HG03175 (cell line): ENCODE measurements around the gene KRTAP4-7.
"Not testable (repeated sequence)": the region's sequence is repeated elsewhere in the genome, so short reads cannot be mapped to it uniquely, and the experiment has no call there.

Source experiments
- ATAC-seq: cut with Tn5 transposase; IDR thresholded peaks from one replicate; pipeline ENCODE4 v1.9.1; 2021; ENCODE audit warnings: mild to moderate bottlenecking, moderate library complexity; ENCODE audit not compliant: unreplicated experiment

Gene KRTAP4-7

GRCh38 chr17:41065016-41065689, 18.8 kb upstream of the KRTAP4-7 start:
- not testable (repeated sequence) for ATAC-seq

DNA sequence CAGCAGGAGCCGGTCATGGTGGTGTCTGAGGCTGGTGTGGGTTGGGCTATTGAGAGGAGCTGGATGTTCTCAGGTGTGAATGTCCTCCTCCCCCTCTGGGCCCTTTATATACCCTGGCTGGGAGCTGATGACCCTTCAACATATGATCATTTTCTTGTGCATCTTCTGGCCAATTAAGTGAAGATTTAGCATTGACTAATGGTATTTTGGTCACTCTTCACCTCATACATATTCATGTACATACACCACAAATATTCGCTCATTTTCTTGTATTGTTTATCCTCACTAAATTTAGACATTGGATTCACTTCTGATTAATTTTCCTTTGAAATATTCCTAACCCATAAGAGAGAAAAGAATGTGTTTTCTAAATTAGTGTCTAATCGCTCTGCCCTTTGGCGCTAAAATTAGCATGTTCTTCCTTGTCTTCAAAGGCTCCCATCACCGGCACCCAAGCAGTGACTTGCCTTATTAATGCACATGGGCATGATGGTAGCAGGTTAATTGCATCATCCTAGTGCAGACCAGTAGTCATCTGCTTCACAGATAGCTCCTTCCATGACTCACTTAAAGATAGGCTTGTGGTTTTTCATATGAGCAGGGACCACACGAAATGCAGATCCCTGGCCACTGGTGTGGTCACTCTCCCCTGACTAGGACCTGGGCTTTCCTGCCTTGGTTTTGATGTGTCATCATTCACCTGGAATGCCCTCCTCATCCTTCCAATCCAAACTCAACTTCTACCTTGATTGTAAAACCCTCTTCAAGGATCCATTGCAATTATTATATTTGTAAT, 17.9 kb upstream of the KRTAP4-7 start, which contains the start of gene KRTAP2-4:
TSS of gene KRTAP2-4 (minus strand) at position 51 of the 796 bp plus-strand sequence. CDS start at position 17, 34 bp downstream.
- ATAC-seq: no peak

DNA sequence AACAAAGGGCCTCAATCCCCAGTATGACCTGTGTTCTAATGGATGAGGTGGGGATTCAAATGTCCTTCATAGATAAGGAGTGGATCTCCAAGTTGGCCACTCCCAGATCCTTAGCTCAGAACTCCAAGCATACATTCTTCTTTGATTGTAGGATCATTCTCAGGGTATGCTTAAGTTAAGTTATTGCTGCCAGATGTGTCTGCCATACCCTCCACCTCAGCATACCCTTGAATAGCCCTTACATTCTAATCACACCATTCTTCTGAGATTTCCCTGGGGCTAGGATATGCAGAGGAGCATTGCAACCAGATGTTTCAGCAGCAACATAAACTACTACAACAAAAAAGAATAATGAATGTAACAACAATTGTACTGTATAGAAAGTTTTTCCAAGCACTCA, 16.7 kb upstream of the KRTAP4-7 start:
- no peak for ATAC-seq

GRCh38 chr17:41069031-41069430, 14.9 kb upstream of the KRTAP4-7 start:
- ATAC-seq: no peak

- ATAC-seq: no peak
Measured at GRCh38 chr17:41071606-41072360, 12.2 kb upstream of the KRTAP4-7 start.

- no peak for ATAC-seq
Measured at GRCh38 chr17:41073676-41074075, 10.3 kb upstream of the KRTAP4-7 start.

GRCh38 chr17:41076788-41077187, 7.2 kb upstream of the KRTAP4-7 start:
- ATAC-seq: no peak

DNA sequence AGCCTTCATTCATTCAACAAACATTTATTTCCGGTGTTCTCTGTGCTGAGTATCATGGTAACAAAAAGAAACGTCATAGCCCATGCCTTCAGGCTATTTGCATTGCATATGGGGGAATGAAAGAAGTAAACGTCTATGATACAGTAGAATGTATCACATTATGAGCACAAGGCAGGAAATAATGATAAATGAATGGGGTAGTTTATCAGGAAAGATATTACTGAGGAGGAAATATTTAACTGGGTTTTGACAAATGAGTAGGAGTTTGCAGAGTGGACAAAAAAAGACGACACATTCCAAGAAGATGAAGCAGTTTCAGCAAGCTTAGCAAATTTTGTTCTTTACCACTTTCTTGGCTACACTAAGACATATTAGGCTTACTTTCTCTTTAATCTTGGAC, 1.3 kb upstream of the KRTAP4-7 start:
- ATAC-seq: no peak

GRCh38 chr17:41083427-41083826, 523 bp upstream of the KRTAP4-7 start:
- not testable (repeated sequence) for ATAC-seq

- not testable (repeated sequence) for ATAC-seq
Measured at GRCh38 chr17:41088760-41089352, 4.9 kb downstream of the KRTAP4-7 start.

DNA sequence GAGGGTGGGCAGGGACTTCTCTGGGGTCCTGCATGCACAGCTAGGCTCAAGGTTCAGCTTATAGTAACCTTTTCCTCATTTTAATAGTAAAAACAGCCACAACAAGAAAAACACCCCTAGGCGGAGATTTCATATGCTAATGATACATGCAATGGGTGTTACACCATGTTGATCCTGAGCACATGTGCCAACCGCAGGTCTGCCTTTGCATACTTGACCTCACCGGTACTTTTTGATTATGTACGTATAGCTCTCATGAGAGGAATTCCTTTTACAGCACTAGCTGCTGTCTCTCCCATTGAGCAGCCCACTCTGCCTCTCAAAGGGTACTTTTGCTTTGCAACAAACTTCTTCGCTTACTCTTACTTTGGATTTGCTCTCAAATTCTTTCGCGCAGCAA, 12.1 kb downstream of the KRTAP4-7 start:
- no peak for ATAC-seq

DNA sequence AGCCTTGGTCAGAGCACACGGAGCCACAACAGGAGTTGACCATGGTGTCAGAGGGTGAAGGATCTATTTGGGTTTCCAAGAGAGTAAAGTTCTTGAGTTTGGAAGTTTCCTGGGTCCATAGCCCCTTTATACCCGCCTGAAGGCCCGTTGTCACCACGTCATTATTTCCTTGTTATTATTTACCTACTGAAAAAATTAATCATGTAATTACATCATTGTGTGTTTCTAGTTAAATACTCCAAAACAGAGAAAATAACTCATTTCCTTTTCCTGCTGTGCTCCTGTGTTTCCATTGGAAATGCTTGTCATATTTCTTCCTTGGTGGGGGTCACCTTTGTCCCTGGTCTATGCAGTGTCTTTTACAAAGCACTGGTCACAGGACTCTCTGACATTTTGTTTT, 14.1 kb downstream of the KRTAP4-7 start, which contains the start of gene KRTAP4-8:
TSS of gene KRTAP4-8 (minus strand) at position 101 of the 400 bp plus-strand sequence. CDS start at position 43, 58 bp downstream.
- no peak for ATAC-seq

DNA sequence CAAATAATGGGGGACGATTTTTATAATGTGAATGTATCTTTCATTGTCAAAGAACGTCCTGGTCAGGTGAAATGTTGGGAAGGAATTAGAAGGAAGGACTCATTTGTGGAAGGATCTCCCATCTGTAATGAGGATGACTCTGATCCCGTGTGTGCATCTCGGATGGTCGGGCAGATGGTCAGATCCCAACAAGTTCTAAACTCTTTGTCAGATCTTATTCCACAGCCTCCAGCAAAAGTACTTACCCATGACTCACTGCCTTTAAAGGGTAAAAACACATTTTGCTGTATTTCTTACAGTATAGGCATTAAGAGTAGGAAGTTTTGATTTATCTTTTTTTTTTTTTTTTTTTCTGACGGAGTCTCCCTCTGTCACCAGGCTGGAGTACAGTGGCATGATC, 14.5 kb downstream of the KRTAP4-7 start:
- ATAC-seq: no peak

- ATAC-seq: not testable (repeated sequence)
Measured at GRCh38 chr17:41099682-41100480, 15.9 kb downstream of the KRTAP4-7 start.

DNA sequence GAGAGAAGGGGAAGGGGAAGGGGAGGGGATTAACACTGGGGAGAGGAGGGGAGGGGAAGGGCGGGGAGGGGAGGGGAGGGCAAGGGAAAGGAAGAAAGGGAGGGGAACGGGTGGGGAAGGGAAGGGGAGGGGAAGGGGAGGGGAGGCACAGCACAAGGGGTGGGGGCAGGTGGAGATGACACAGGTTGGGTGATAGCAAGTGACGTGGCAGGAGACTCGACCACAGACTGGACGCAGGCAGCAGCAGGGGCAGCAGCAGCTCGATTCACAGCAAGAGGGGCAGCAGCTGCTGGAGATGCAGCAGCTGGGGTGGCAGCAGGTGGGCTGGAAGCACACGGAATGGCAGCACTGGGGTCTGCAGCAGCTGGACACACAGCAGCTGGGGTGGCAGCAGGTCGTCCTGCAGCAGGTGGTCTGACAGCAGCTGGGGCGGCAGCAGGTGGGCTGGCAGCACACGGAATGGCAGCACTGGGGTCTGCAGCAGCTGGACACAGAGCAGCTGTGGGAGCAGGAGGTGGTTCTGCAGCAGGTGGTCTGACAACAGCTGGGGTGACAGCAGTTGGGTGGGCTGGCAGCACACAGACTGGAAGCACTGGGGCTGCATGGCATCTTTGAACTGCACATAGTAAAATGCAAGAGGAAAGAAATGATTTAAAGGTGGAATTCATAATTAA, 17.8 kb downstream of the KRTAP4-7 start, which contains the start of gene KRTAP4-16:
TSS of gene KRTAP4-16 (minus strand) at position 624 of the 674 bp plus-strand sequence. CDS start at position 624, 0 bp downstream.
- ATAC-seq: no peak

GRCh38 chr17:41103896-41104295, 19.9 kb downstream of the KRTAP4-7 start:
- ATAC-seq: no peak

DNA sequence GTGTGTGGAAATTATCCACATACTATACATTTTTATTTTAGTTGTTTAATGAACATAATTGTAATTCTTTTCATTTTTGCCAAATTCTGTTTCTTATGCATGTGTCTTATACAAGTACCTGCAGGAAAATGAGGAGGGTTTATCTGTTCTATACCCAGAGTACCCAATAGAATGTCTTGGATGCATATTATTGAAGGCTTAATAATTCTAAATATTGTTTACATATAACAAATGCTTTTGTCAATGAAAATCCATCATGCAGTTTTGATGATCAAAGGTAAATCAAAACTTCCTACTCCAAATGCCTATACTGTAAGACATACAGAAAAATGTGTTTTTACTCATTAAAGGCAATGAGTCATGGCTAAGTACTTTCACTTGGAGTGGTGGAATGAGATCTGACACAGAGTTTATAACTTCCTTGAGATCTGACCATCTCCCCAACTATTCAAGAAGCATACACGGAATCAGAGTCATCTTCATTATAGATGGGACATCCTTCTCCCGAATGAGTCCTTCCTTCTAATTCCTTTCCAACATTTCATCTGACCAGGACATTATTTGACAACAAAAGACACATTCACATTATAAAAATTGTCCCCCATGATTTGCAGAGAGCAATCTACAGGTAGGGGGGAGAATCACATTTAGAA, 20.6 kb downstream of the KRTAP4-7 start:
- ATAC-seq: not testable (repeated sequence)

DNA sequence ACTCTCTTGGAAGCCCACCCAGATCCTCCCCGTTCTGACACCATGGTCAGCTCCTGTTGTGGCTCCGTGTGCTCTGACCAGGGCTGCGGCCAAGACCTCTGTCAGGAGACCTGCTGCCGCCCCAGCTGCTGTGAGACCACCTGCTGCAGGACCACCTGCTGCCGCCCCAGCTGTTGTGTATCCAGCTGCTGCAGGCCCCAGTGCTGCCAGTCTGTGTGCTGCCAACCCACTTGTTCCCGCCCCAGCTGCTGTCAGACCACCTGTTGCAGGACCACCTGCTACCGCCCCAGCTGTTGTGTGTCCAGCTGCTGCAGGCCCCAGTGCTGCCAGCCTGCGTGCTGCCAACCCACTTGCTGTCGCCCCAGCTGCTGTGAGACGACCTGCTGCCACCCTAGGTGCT, 21.4 kb downstream of the KRTAP4-7 start, which contains the start of gene KRTAP4-9:
TSS of gene KRTAP4-9 (plus strand) at position 43 of the 400 bp plus-strand sequence. CDS start at position 43, 0 bp downstream.
- not testable (repeated sequence) for ATAC-seq
